NOMO-1 treated with DMSO at 0.1 percent for 48 hours (cell line): ENCODE data around the gene SAG.

Source experiments
- DNase-seq: peaks from one replicate; lab custom pipeline; 2025; ENCODE audit not compliant: unreplicated experiment; lab: John Stamatoyannopoulos, UW

SAG gene

DNA sequence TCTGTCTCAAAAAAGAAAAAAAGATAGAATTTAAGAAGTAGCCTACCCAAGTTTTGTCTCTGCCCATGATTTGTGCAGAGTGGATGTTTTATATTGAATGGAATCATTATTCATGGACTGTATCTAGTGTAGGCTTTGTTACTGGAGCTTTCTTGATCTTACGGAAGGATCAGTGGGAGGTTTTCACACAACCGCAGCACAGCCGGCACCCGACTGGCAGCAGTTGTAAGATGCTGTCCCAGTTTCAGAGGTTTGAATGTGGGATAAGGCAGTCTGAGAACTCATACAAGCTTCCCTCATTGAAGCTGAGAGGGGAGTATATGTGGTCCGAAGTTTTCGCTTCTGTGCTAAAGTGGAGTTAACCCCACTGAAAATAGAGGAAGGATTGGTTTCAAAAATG is 19.7 kb upstream of the SAG start:
- no peak for DNase-seq

DNA sequence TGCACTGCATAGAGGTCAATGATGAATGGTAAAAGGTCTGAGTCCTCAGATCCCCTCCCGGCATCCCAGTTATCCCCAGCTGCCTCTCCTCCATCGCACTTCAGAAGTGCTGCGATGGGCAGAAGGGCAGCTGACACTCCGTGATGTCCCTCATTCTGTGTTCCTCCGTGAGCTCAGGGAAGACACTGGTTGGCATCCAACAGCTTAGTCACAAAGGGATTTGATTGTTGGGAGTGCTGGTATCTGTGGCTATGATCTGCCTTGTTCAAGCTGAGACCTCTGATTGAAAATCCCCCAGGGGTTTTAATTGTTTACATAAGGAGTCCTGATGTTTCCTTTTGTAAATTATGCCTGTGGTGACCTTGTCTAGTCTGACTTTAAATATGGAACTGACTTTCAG is 19.0 kb upstream of the SAG start:
- no peak for DNase-seq

DNA sequence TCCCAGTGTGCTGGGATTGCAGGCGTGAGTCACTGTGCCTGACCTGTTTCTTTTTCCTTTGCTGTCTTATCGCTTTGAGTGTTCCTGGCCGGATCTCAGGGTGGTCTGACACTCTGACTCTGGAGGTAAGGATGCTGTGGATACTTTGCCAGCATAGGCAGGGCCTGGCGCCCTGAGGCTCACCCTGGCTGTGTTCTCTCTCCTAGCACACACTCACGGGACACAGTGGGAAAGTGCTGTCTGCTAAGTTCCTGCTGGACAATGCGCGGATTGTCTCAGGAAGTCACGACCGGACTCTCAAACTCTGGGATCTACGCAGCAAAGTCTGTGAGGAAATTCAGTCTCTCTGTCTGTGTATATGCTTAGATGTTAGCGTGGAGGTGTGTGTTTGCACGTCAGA is 18.0 kb upstream of the SAG start:
- no peak for DNase-seq

DNA sequence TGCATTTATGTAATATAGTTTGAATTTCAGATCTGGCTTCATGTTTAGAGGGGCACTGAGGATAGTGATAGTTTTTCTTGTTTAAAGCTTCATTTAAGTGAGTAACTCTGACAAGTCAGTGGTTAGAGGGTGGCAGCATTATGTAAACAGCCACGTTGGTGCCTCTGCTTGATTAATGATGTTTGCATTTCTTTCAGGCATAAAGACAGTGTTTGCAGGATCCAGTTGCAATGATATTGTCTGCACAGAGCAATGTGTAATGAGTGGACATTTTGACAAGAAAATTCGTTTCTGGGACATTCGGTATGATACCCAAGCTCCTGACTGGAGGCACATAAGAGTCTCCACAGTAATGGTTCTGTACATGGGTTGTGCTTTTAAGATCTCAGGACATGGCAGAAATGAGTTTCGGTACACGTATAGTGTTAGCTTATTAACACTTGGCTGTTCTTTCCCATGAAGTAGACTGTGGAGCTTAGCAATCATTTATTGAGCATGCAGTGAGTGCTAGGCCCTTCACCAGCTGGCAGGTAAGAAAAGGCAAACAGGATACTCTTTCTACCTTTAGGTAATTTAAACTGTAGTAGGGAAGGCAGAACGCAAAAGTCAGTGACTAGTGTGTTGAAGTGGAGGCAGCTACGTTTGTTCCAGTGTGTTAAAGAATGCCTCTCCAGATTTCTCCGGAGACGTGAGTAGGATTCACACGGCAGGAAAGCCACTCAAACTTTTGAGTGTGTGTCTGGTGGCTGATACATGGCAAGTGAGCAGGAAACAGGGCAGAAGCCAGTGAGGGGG is 17.4 kb upstream of the SAG start:
- DNase-seq: no peak

DNA sequence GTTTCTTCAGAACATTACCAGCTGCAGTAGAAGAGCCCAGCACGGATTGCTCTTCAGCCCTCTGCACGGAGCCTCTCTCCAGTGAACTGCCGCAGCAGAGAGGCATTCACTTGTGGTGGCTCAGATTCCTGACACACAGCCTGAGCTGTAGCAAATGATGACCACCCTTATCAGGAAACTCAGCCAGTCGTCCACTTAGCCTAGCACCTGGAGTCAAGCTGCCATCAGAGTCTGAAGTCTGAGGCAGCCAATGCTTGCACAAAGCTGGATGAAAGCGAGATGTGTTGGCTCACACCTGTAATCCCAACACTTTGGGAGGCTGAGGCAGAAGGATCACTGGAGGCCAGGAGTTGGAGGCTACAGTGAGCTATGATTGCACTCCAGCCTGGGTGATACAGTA is 11.7 kb upstream of the SAG start:
- no peak for DNase-seq

DNA sequence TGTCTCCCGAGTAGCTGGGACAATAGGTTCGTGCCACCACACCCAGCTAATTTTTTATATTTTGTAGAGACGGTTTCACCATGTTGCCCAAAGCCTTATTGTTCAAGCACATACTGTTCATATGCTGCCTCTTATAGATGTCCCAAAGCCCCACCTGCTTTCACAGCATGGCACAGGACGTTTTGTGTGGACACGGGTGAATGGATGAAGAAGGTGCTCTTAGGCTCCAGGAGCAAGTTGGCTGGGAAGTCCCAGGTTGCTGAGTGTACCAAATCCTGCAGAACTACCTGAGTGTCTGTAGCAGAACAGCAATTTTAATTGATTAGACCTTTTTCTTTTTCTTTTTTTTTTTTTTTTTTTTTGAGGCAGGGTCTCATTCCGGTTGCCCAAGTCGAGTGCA is 10.5 kb upstream of the SAG start:
- no peak for DNase-seq

DNA sequence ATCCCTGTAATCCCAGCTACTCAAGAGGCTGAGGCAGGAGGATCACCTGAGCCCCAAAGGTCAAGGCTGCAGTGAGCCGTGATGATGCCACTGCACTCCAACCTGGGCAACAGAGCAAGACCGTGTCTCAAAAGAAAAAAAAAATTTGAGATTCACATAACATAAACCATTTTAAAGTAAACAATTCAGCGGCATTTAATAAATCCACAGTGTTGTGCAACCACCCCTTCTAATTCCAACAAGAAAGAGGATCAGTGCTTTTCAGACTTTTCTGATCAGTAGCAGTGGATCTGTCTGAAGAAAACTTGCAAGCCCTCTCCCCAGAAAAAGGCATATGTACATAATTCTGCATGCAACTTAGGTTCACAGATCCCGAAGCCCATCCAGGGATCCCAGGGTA is 7.2 kb upstream of the SAG start:
- no peak for DNase-seq

DNA sequence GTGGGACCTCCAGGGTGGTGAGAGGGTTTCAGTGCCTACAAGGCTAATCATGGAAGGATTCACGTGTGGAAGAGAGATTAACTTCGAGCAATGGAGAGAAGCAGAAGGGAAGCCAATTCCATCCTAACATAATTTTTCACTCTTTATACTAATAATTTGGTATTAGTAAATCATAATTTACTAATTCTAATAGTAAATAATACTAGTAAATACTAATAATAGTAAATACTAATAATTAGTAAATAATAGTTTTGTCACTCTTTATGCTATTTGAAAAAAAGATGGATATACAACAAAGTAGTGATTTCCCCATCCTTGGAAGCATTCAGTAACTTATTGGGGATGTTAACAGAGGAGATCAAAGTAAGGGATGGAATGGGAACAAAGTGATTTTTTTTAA is 6.4 kb upstream of the SAG start:
- DNase-seq: no peak

DNA sequence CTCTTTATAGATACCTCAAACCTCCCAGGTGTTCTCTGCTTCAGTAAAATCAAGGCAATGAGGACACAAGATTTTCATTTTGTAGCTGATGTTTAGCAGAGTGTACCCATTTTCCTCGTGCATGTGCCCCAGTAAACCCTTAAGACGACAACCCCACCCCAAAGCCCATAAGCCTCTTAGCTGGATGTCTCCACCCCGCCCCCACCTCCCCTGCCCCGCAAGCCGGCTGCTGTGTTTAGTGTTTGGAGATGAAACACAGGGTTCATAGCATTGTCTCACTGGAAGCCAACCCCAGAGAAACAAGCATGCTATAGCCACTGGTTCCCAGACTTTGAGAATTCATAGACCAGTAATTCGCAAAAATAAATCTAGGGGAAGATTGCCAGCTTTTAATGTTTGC is 5.8 kb upstream of the SAG start:
- no peak for DNase-seq

DNA sequence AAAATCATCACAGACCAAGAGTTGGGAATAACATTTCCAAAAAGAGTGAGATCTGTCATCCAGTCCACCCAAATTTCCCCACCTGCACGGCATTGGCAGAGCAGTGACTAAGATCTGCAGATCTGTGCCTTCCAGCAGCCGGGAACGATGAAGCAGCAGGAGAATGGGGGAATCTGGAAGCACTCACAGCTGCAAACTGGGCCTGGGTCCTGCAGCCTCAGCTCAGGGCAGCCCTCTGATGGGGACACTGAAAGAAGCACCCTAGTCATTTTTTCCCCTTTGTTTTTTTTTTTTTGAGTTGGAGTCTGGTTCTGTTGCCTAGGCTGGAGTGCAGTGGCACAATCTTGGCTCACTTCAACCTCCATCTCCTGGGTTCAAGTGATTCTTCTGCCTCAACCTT is 4.4 kb upstream of the SAG start:
- DNase-seq: no peak

DNA sequence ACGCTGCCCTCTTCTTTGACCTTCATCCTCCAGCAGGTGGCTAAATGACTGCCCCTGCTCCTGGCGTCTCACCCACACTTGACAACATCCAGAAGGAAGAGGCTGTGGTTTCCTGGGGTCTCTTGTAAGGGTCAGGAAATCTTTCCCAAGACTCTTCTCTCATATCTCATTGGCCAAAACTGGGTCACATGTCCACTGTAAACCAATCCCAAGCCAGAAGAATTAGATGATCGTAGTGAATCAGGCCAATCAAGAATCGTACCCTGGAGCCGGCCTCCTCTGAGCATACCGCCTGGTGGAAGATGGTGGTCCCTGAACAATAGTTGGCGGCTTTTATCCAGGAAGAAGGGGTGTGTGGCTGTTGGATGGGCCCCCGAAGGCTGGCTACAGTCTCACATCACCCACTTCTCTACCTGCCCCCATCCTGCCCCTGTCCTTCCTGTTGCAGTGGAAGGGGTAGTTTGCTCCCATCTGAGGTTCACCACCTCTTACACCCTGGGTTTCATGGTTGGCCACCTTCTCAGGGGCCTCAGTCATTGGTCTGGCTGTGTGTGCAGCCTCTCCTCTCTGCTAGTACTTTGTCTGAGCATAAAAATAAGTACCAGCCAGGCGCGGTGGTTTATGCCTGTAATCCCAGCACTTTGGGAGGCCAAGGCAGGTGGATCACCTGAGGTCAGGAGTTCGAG is 3.8 kb downstream of the SAG start:
- no peak for DNase-seq

DNA sequence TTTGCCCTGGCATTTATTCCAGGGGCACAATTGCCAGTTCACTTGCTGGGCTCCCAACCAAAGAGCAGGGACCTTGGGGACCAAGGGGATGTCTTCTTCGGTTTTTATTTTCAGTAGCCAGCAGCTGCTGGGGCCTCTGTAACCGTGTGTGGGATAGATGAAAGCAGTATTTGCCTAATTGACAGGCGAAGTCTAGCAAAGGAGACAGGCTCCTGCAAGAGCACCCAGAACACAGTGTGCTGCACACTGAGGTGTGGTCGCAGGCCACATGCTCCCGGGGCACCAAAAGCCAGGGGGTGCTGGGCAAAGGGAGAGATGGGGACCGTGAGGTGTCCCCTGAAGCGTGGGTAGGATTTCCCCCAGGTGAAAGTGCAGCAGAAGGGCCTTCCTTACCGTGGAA is 5.3 kb downstream of the SAG start:
- no peak for DNase-seq

DNA sequence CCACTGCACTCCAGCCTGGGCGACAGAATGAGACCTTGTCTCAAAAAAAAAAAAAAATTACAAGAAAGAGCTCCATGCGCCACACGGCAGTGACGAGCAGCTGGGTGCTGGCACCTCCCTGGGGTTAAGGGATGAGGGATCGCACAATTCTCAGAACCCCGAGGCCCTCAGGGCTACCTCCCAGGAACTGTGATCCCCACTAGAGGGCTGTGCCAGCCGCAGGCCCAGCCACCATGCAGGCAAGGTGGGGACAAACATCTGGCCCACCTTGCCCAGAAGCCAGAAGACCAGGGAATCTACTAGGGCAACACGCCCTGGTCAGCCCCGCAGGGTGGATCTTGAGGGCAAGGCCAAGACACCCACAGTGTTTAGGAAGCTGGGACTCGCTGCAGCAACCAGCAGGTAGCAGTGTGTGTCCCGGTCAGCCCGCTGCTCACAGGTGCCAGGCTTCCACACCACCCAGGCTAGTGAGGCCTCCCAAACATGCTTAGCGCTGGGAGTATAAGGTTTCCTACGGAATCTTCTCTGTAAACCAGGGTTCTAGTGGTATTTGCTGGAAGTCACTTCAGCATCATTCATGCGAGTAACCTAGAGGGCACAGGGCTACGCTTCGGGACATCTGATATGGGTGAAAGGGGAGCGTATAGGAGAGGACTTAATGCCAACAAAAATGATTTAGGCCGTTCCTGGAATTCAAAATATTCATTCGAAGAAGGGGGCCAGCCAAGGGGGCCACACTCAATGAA is 6.7 kb downstream of the SAG start:
- no peak for DNase-seq

DNA sequence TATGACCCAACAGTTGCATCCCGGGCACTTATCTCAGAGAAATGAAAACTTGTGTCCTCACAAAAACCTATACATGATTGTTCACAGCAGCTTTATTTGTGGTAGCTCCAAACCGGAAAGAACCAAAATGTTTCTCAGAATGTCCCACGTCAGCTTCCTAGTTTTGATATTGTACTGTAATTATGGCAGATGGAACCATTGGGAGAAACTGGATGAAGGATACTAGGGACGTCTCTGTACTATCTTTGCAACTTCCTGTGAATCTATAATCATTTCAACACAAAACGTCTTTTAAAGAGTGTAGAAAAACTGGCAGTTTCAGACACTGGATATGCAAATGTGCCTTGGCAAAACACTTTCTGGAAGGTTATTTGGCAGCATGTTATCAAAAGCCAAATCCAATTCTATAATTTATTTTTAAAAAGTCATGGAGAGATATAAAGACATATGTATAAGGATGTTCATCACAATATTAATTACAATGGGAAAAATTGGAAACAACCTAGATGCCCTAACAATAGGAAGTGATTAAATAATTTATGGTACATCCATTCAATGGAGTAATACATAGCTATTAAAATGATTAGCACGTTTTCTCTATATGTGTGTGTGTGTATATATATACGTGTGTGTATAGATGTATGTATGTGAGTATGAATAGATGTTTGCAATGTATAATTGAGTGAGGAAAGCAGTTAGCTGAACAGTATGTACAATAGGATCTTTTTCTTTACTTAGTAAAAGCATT is 9.8 kb downstream of the SAG start:
- no peak for DNase-seq

DNA sequence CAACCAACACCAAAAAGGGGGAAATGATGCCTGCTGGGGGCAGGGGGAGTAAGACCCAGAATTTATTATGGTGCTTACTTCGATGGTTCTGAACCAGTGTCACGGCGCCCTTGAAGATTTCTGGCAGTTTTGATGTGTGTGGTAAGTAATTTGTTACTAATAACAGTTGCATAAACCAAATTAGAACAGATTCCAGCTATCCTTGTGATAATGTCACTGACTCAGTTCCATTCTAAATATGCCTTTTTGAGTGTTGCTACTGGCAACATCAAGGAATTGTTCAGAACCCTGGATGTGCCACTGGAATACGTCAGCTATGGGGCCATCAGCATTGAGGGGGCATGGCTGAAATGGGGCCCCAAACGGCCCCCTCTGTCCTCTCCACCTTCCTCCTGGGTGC is 11.6 kb downstream of the SAG start:
- no peak for DNase-seq

DNA sequence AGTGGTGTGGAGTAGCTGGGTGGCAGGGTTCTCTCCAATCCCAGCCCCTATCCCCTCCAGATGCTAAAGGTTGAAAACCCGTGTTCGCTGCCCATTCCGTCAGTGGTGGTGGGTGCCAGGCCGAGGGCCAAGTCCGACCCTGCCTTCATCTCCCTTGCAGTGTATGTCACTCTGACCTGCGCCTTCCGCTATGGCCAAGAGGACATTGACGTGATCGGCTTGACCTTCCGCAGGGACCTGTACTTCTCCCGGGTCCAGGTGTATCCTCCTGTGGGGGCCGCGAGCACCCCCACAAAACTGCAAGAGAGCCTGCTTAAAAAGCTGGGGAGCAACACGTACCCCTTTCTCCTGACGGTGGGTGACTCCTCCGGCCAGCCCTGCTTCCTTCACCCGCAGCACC is 12.9 kb downstream of the SAG start:
- DNase-seq: no peak

DNA sequence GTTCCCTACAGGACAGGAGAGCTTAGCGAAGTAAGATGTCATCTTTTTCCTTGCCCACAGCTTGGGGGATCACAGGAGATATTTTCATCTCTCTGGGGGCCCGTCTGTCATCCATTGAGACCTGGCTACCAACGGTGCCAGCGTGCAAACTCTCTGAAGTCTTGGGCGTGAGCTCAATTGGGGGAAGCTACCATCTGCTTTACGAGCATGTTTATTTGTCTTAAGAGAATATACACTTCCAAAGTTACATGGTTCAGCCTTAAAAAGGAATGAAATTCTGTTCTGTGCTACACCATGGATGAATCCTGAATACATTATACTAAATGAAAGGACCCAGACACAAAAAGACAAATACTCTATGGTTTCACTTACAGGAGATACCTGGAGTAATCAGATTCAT is 13.6 kb downstream of the SAG start:
- no peak for DNase-seq

DNA sequence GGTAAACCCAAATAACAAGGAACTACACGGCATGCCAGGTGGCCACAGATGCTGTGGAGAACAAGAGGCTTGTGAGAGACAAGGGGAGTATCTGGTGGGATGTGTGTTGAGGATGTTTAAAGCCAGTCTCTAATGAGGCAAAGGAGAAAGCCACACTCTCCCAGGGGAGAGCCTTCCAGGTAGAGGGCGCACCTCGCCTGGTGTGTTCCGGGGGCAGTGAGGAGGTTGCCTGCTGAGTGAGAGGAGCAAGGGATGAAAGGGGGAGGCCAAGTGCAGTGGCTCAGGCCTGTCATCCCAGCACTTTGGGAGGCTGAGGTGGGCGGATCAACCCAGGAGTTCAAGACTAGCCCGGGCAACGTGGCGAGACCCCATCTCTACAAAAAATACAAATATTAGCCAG is 16.2 kb downstream of the SAG start:
- no peak for DNase-seq

DNA sequence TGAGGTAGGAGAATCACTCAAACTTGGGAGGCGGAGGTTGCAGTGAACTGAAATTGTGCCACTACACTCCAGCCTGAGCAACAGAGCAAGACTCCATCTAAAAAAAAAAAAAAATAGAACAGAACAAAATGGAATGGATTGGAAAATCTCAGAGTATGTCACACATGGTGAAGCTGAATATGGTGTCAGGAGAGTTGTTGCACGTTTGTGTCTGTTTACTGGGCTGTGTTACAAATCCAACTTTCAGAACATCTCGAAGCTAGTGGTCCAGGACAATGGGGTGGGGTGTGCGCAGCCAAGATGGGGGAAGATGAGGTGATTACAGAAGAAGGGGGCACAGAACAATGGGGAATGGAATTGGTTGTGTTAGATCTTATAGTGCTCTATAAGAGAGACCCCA is 17.6 kb downstream of the SAG start:
- DNase-seq: no peak

DNA sequence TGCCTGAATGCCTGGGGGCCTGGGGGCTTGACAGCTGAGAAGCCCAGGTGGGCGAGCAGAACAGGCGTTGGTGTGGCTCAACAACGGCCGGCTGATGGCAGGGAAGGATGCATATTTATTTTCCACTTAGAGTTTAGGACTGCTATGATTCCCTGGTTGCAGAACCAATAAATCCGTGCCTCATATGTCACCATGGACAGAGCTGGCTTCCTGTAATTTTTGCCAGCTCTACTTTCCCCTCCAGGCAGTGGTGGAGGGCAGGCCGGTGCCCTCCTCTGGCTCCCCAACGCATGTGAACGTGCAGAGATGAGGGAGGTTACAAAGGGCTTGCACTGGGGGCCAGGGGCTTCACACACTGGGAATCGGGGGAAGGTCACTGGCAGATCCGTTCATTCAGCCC is 18.2 kb downstream of the SAG start:
- DNase-seq: no peak

DNA sequence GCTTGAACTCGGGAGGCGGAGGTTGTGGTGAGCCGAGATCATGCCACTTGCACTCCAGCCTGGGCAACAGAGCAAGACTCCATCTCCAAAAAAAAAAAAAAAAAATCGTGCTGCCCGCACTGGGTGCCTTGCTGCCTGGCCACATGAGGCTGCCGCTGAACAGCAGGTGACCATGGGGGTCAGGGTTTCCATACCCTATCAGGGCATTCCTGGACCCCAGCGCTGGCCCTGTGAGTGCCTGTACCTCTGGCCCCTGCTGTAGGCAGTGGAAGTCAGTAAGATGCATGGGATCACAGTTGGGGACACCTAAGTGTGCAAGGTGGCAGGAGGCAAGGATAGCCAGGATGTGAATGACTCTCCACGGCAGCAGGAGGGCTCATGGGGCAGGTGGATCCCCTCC is 18.9 kb downstream of the SAG start:
- DNase-seq: no peak

DNA sequence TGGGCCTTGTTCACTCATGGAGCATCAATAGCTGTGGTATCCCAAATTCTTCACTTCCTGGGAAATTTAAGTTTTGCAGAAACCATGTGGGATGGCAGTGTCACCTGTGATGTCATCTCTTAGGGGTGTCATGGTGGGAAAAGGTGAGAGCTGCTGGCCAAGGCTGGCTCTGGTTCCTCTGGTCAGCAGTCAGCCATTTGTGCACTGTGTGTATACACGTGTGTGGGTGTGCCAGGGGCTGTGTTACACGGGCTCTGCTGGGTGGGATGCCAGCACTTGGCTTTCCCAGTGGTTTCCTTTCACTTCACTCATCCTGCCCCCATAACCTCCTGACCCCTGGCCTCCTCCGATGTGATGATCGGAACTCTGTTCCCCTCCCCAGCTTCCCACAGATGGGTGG is 21.3 kb downstream of the SAG start:
- DNase-seq: no peak
